Upper lobe of right lung (tissue), 1 donor: ENCODE measurements around the gene PRDM16. TPM values are rescaled to one million over a fixed set of nuclear protein-coding genes. Genes with fewer than 3 reads are reported as not detected.

Experiments used
- ATAC-seq: fragments of 200-7000 bp; cut with Tn5 transposase; one replicate; pipeline ENCODE4 v1.9.1; 2020; ENCODE audit warnings: mild to moderate bottlenecking, moderate library complexity
- DNase-seq: peaks from one replicate; pipeline ENCODE4 v3.0.0-alpha.2; 2020
- H3K27ac ChIP-seq: fragments of 200-600 bp; one replicate; pipeline ENCODE4 v1.8.0; 2022
- H3K27me3 ChIP-seq: fragments of 200-600 bp; one replicate; pipeline ENCODE4 v1.8.0; 2022; ENCODE audit warnings: mild to moderate bottlenecking
- H3K36me3 ChIP-seq: fragments of 200-600 bp; one replicate; pipeline ENCODE4 v1.8.0; 2022
- H3K4me1 ChIP-seq: fragments of 200-600 bp; one replicate; pipeline ENCODE4 v1.8.0; 2022
- H3K4me3 ChIP-seq: fragments of 200-600 bp; one replicate; pipeline ENCODE4 v1.8.0; 2022; ENCODE audit warnings: mild to moderate bottlenecking
- H3K9me3 ChIP-seq: fragments of 200-600 bp; one replicate; pipeline ENCODE4 v1.8.0; 2022
- CTCF ChIP-seq: fragments of 200-600 bp; IDR thresholded peaks from one replicate; pipeline ENCODE4 v1.8.0; 2022; ENCODE audit warnings: antibody characterized with exemption
- intact Hi-C: fragments of 100-400 bp; cut with DNase I; formaldehyde crosslinking; loops from one replicate; pipeline ENCODE4 v1.11.0; 2022
- total RNA-seq: library from RNA; stranded (reverse); fragmentation: NEBNext Ultra II Directional; extraction: Animal tissue kit (Norgen Biotek cat#: 25700); gene quantifications from one replicate; pipeline ENCODE4 v1.2.1, GENCODE V29; 2021
- donor health status: DM: no; HTN: yes; CAD: no; lungs with severe emphysema.

PRDM16 gene
- total RNA-seq, 1 donor from 2014 or later, result 21.0 TPM

- ATAC-seq, result peak; percentile 3
- H3K27me3 ChIP-seq, result no peaks in the 10 kb centered on the region
- intact Hi-C loops, result no loop called here
- H3K9me3 ChIP-seq, result no peaks in the 10 kb centered on the region
- no peak overlapping the region for H3K4me3 ChIP-seq
- DNase-seq, result no peak
- no peak for TF ChIP-seq CTCF
- peaks cover 21% of the 10 kb centered on the region for H3K4me1 ChIP-seq
- no peak overlapping the region for H3K27ac ChIP-seq
- H3K36me3 ChIP-seq, result no peaks in the 10 kb centered on the region
Observed at GRCh38 chr1:3128431-3129132, 59.6 kb downstream of the PRDM16 start.

- H3K9me3 ChIP-seq, result no peaks in the 10 kb centered on the region
- peaks cover 21% of the 10 kb centered on the region for H3K4me1 ChIP-seq
- intact Hi-C loops, result no loop called here
- H3K27me3 ChIP-seq, result no peaks in the 10 kb centered on the region
- no peak overlapping the region for H3K27ac ChIP-seq
- ATAC-seq, result no peak
- TF ChIP-seq CTCF, result no peak
- no peak for DNase-seq
- no peak overlapping the region for H3K4me3 ChIP-seq
- H3K36me3 ChIP-seq, result no peaks in the 10 kb centered on the region
Observed at GRCh38 chr1:3129133-3129490, 60.1 kb downstream of the PRDM16 start.

- Histone ChIP-seq H3K9me3 (no peaks in the 10 kb centered on the region), H3K36me3 (no peaks in the 10 kb centered on the region), H3K27me3 (no peaks in the 10 kb centered on the region), H3K27ac (no peak overlapping the region), H3K4me3 (no peak overlapping the region), H3K4me1 (peaks cover 21% of the 10 kb centered on the region)
- ATAC-seq (no peak), DNase-seq (no peak)
- intact Hi-C loops, result no loop called here
- no peak for TF ChIP-seq CTCF
Observed at GRCh38 chr1:3130268-3130667, 61.3 kb downstream of the PRDM16 start.

GRCh38 chr1:3132660-3133059 is 63.7 kb downstream of the PRDM16 start:
- intact Hi-C loops, result no loop called here
- DNase-seq (no peak), ATAC-seq (no peak)
- Histone ChIP-seq H3K4me3 (no peak overlapping the region), H3K4me1 (peaks cover 9% of the 10 kb centered on the region), H3K27me3 (no peaks in the 10 kb centered on the region), H3K9me3 (no peaks in the 10 kb centered on the region), H3K36me3 (no peaks in the 10 kb centered on the region), H3K27ac (no peak overlapping the region)
- TF ChIP-seq CTCF, result no peak

GRCh38 chr1:3133686-3134085 is 64.7 kb downstream of the PRDM16 start:
- H3K9me3 ChIP-seq, result no peaks in the 10 kb centered on the region
- ATAC-seq (peak; percentile 74), DNase-seq (peak; percentile 74)
- H3K27ac ChIP-seq, result peak overlapping the region; percentile 66
- peaks cover under 1% of the 10 kb centered on the region for H3K4me1 ChIP-seq
- TF ChIP-seq CTCF, result no peak
- intact Hi-C loops, result no loop called here
- no peaks in the 10 kb centered on the region for H3K27me3 ChIP-seq
- H3K4me3 ChIP-seq, result no peak overlapping the region
- H3K36me3 ChIP-seq, result no peaks in the 10 kb centered on the region
